Islet of Langerhans (tissue), 1 donor: Measurements from ENCODE around the gene BFSP1.

Source experiments
- FAIRE-seq: peaks from one replicate; lab custom pipeline; 2011; peaks lifted over from hg19 to GRCh38; lab: Jason Lieb, UNC

Gene BFSP1

GRCh38 chr20:17519606-17520285, 11.4 kb downstream of the BFSP1 start:
- no peak for FAIRE-seq

GRCh38 chr20:17518339-17519052, 12.7 kb downstream of the BFSP1 start:
- FAIRE-seq, result no peak

- FAIRE-seq, result no peak
These were observed 16.1 kb downstream of the BFSP1 start for GRCh38 chr20:17515053-17515452.

GRCh38 chr20:17513939-17514338, 17.2 kb downstream of the BFSP1 start:
- no peak for FAIRE-seq

- FAIRE-seq, result no peak
These were observed 19.8 kb downstream of the BFSP1 start for GRCh38 chr20:17511401-17511800.

GRCh38 chr20:17510548-17510947, 20.6 kb downstream of the BFSP1 start:
- FAIRE-seq, result no peak

- FAIRE-seq, result no peak
These were observed 22.4 kb downstream of the BFSP1 start for GRCh38 chr20:17508756-17509155.

- FAIRE-seq, result no peak
These were observed 23.6 kb downstream of the BFSP1 start for GRCh38 chr20:17507531-17507930.

GRCh38 chr20:17507032-17507431, 24.1 kb downstream of the BFSP1 start:
- no peak for FAIRE-seq

GRCh38 chr20:17505636-17506517, 25.3 kb downstream of the BFSP1 start:
- no peak for FAIRE-seq

GRCh38 chr20:17504898-17505635, 26.1 kb downstream of the BFSP1 start:
- FAIRE-seq, result peak; percentile 99

- no peak for FAIRE-seq
These were observed 26.9 kb downstream of the BFSP1 start for GRCh38 chr20:17504066-17504897.

GRCh38 chr20:17503301-17504065, 27.7 kb downstream of the BFSP1 start:
- no peak for FAIRE-seq

- no peak for FAIRE-seq
These were observed 29.1 kb downstream of the BFSP1 start for GRCh38 chr20:17502105-17502504.

GRCh38 chr20:17501701-17502100, 29.5 kb downstream of the BFSP1 start:
- no peak for FAIRE-seq

- FAIRE-seq, result no peak
These were observed 30.4 kb downstream of the BFSP1 start for GRCh38 chr20:17500826-17501225.

GRCh38 chr20:17500271-17500670, 30.9 kb downstream of the BFSP1 start:
- FAIRE-seq, result no peak

GRCh38 chr20:17499041-17499440, 32.1 kb downstream of the BFSP1 start:
- no peak for FAIRE-seq

GRCh38 chr20:17498641-17499040, 32.5 kb downstream of the BFSP1 start:
- no peak for FAIRE-seq

GRCh38 chr20:17497821-17498580, 33.2 kb downstream of the BFSP1 start:
- FAIRE-seq, result no peak
